Measurements from ENCODE around the gene AHCTF1.

DNA sequence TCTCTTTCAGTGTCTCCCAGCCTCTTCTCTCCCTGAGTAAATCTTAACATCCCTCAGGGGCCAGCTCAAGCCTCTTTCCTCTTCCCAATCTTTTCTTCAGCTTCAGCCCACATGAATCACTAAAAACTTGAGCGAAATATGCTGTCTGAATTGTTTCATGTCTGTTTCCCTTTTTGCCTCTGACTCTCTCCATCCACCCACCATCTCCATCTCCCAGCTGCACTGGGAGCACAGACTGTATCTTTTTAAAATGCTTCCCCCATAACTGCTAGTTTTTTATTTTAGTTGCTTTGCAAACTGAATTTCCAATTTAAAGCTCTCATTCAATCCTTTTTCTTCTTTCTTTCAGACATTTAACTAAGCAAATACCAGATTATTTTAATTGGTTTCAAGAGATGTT lies 3.0 kb upstream of the AHCTF1 start:
- no peak for TF ChIP-seq POLR2AphosphoS5 (IDR thresholded peaks at IDR 0.05; ENCODE audit: low read depth, low read length)
- no peak for TF ChIP-seq REST (IDR thresholded peaks at IDR 0.05; ENCODE audit: insufficient read depth in 1 of 2, low read depth in 2 of 2, low read length in 2 of 2)
- TF ChIP-seq TAF1 (IDR thresholded peaks at IDR 0.05; ENCODE audit: borderline replicate concordance, insufficient read depth, low read length) = no peak
- no peak for TF ChIP-seq SIN3A (IDR thresholded peaks at IDR 0.05; ENCODE audit: borderline replicate concordance, insufficient read depth, low read length)
- no peak for TF ChIP-seq FOXP2 (optimal IDR thresholded peaks at IDR 0.05; ENCODE audit: borderline replicate concordance, extremely low read depth, extremely low read length, insufficient read depth)

Measured in PFSK-1 (cell line).